ENCODE data around the gene CACNA1B. TPM values are rescaled to one million over a fixed set of nuclear protein-coding genes. Genes with fewer than 3 reads are reported as not detected.

Gene CACNA1B
- total and polyA plus RNA-seq, 2 experiments from 2014 or later = 0.39 to 0.60 TPM

DNA sequence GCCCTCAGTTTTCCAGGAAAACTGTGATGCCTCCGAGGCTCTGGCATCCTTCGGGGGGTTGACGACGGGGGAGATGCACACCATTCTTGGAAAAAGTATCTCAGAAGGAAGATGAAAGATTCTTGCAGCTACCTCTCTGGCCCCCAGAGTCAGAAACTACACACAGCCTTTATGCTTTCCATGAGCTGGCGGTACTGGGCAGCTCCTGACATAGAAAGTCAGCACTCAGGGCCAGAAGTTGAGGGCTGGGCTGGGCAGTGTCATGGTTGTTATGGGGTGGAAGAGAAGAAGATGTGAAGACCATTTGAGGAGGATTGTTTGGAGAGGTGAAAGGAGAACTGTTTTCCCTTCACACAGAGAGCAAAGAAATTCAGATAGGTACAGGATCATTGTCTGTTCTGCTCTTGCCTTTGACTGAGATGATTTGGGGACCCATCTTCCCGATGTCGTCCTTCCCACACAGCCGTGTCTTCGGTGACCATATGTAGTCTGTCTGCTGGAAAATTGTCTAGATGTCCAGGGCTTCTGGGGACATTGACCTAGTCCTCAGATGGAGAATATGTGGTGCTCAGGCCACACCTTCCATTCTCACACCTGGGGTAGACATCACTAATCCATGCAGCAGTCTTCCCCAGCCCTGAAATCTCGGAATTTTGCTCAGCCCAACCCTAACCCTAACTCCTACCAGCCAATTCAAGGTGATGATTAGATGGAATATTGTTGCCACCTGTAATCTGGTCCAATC lies 237.1 kb downstream of the CACNA1B start:
- H3K9me3 ChIP-seq (ENCODE audit: low read depth) = no peaks in the 10 kb centered on the region
- no peak overlapping the region for H3K27ac ChIP-seq
- no peaks in the 10 kb centered on the region for H3K4me1 ChIP-seq (ENCODE audit: low read depth)
- H3K4me3 ChIP-seq = no peak overlapping the region
- TF ChIP-seq, protein P1, sequence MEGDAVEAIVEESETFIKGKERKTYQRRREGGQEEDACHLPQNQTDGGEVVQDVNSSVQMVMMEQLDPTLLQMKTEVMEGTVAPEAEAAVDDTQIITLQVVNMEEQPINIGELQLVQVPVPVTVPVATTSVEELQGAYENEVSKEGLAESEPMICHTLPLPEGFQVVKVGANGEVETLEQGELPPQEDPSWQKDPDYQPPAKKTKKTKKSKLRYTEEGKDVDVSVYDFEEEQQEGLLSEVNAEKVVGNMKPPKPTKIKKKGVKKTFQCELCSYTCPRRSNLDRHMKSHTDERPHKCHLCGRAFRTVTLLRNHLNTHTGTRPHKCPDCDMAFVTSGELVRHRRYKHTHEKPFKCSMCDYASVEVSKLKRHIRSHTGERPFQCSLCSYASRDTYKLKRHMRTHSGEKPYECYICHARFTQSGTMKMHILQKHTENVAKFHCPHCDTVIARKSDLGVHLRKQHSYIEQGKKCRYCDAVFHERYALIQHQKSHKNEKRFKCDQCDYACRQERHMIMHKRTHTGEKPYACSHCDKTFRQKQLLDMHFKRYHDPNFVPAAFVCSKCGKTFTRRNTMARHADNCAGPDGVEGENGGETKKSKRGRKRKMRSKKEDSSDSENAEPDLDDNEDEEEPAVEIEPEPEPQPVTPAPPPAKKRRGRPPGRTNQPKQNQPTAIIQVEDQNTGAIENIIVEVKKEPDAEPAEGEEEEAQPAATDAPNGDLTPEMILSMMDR (IDR thresholded peaks at IDR 0.05; ENCODE audit: low read depth, low read length) = no peak
- no peak for DNase-seq (ENCODE audit: low read depth in 1 of 2, low spot score in 1 of 2)
- no peaks in the 10 kb centered on the region for H3K36me3 ChIP-seq
- H3K27me3 ChIP-seq = no peaks in the 10 kb centered on the region

- TF ChIP-seq, protein P1 (IDR thresholded peaks at IDR 0.05; ENCODE audit: low read depth, low read length) = no peak
- no peak for DNase-seq (ENCODE audit: low read depth in 1 of 2, low spot score in 1 of 2)
- H3K4me3 ChIP-seq = no peak overlapping the region
- H3K27me3 ChIP-seq = no peaks in the 10 kb centered on the region
- H3K27ac ChIP-seq = no peak overlapping the region
- no peaks in the 10 kb centered on the region for H3K36me3 ChIP-seq
- no peaks in the 10 kb centered on the region for H3K9me3 ChIP-seq (ENCODE audit: low read depth)
- no peaks in the 10 kb centered on the region for H3K4me1 ChIP-seq (ENCODE audit: low read depth)
Observed at GRCh38 chr9:138115506-138115905, 237.9 kb downstream of the CACNA1B start.

DNA sequence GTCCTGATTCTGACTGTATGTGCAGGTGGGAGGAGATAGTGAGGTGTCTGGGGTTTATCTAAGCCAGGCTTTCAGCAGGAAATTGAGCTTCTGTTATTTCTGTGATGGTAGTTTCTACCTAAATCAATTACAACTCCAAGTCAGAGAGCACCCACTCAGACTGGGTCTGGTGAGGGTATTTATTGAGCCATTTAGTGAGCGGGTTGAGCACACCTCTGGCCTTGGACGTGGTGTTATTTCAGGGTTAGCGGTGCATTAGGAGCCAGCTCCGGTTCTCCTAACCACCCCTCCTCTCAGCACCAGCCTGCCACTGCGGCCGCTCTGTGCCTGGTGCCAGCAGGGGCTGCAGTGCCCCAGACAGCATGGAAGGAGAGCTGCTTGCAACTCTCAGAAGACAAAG lies 238.9 kb downstream of the CACNA1B start:
- H3K27me3 ChIP-seq = no peaks in the 10 kb centered on the region
- TF ChIP-seq, protein P1 (IDR thresholded peaks at IDR 0.05; ENCODE audit: low read depth, low read length) = no peak

GRCh38 chr9:138117101-138117750 lies 239.6 kb downstream of the CACNA1B start:
- TF ChIP-seq, protein P1 (IDR thresholded peaks at IDR 0.05; ENCODE audit: low read depth, low read length) = no peak
- H3K9me3 ChIP-seq (ENCODE audit: low read depth) = no peaks in the 10 kb centered on the region
- no peak overlapping the region for H3K4me3 ChIP-seq
- H3K27ac ChIP-seq = no peak overlapping the region
- DNase-seq (ENCODE audit: low read depth in 1 of 2, low spot score in 1 of 2) = no peak
- no peaks in the 10 kb centered on the region for H3K27me3 ChIP-seq
- no peaks in the 10 kb centered on the region for H3K36me3 ChIP-seq
- no peaks in the 10 kb centered on the region for H3K4me1 ChIP-seq (ENCODE audit: low read depth)

More for the DNA sequence above, 238.9 kb downstream of the CACNA1B start:
- Histone ChIP-seq H3K27ac (no peak overlapping the region), H3K4me3 (no peak overlapping the region), H3K9me3 (ENCODE audit: low read depth) (no peaks in the 10 kb centered on the region), H3K36me3 (no peaks in the 10 kb centered on the region), H3K4me1 (ENCODE audit: low read depth) (no peaks in the 10 kb centered on the region)
- no peak for DNase-seq (ENCODE audit: low read depth in 1 of 2, low spot score in 1 of 2)

DNA sequence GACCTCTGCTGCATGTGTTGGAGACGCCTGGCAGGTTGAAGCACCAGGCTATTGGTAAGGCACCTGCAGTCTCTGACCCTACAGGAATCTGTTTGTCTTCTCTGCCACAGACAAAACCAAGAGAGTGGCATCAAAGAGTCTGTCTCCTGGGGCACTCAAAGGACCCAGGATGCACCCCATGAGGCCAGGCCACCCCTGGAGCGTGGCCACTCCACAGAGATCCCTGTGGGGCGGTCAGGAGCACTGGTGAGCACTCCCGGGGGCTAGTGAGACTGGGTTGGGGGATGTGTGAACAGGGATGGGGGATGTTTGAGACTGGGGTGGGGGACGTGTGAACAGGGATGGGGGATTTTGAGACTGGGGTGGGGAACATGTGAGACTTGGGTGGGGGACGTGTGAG lies 240.3 kb downstream of the CACNA1B start:
- TF ChIP-seq, protein P1 (IDR thresholded peaks at IDR 0.05; ENCODE audit: low read depth, low read length) = no peak
- Histone ChIP-seq H3K4me3 (no peak overlapping the region), H3K36me3 (no peaks in the 10 kb centered on the region), H3K4me1 (ENCODE audit: low read depth) (no peaks in the 10 kb centered on the region), H3K9me3 (ENCODE audit: low read depth) (no peaks in the 10 kb centered on the region), H3K27ac (no peak overlapping the region), H3K27me3 (no peaks in the 10 kb centered on the region)
- no peak for DNase-seq (ENCODE audit: low read depth in 1 of 2, low spot score in 1 of 2)
